Activated naive CD4-positive, alpha-beta T cell treated with anti-CD3 and anti-CD28 coated beads, Interleukin-2, amount 10 ng/mL, durations not matched to agents 7 days and 5 days (primary cell): ENCODE data around the gene RAB3C.

Experiments used
- CTCF ChIA-PET: fragments of 350-600 bp; sonication (Branson Sonifier 250); formaldehyde crosslinking; loops from one replicate; lab custom pipeline; 2021; ENCODE audit warnings: antibody characterized with exemption; lab: Charles Lee
- DNase-seq: peaks from one replicate; pipeline ENCODE4 v3.0.0-alpha.2; 2020
- H3K27ac Mint-ChIP-seq: one replicate; pipeline ENCODE4 v1.8.0; 2021; ENCODE audit warnings: mild to moderate bottlenecking, moderate library complexity, mixed read lengths
- H3K27me3 Mint-ChIP-seq: one replicate; pipeline ENCODE4 v1.8.0; 2021; ENCODE audit warnings: mild to moderate bottlenecking, mixed read lengths
- H3K36me3 Mint-ChIP-seq: one replicate; pipeline ENCODE4 v1.8.0; 2021; ENCODE audit warnings: mixed read lengths
- H3K4me1 Mint-ChIP-seq: one replicate; pipeline ENCODE4 v1.8.0; 2021; ENCODE audit warnings: mixed read lengths
- H3K4me3 Mint-ChIP-seq: one replicate; pipeline ENCODE4 v1.8.0; 2021; ENCODE audit warnings: mild to moderate bottlenecking, moderate library complexity, mixed read lengths
- H3K9me3 Mint-ChIP-seq: one replicate; pipeline ENCODE4 v1.8.0; 2021; ENCODE audit warnings: mixed read lengths

The RAB3C gene

DNA sequence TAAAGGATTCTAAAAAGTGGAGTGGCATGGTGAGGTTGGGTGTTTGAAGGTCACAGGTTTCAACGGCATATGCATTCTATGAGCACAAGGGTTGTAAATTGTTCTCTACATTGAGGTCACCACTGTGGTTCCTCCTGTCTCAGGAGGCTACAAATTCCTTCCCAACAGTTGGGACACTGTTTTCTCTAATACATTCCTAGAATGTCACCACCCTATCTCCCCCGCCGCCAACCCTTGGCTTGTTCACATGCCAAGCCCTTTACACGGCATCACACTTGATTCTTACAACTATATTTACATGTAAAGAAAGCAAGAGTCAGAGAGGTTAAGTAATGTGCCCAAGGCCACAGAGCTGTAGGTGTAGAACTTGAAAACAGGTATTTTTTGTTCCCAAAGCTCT, 315.1 kb downstream of the RAB3C start:
- H3K27ac Mint-ChIP-seq, result no peak overlapping the region
- no peaks in the 10 kb centered on the region for H3K9me3 Mint-ChIP-seq
- peaks cover 4% of the 10 kb centered on the region for H3K27me3 Mint-ChIP-seq
- no peaks in the 10 kb centered on the region for H3K4me1 Mint-ChIP-seq
- CTCF ChIA-PET, result no interaction called here
- no peaks in the 10 kb centered on the region for H3K36me3 Mint-ChIP-seq
- no peak overlapping the region for H3K4me3 Mint-ChIP-seq
- no peak for DNase-seq

DNA sequence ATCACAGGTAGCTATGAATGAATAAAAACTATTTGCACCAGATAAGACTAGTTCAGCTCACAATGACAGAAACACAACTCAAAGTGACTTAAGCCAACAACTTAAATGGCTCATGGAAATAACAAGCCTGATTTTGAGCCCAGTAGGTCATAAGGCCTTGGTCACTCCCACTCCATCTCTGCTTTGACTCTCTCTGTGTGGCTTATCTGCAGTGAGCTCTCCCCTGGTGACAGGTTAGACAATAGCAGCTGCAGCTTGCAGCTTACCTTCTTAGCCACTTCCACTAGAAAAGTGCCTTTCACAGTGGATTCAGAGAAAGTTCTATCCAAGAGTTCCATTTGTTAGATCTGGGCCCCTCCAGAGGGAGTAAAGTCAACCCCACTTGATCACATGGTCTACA, 315.7 kb downstream of the RAB3C start:
- CTCF ChIA-PET, result no interaction called here
- Mint-ChIP-seq H3K36me3 (no peaks in the 10 kb centered on the region), H3K27me3 (no peaks in the 10 kb centered on the region), H3K9me3 (no peaks in the 10 kb centered on the region), H3K4me1 (no peaks in the 10 kb centered on the region), H3K27ac (no peak overlapping the region), H3K4me3 (no peak overlapping the region)
- DNase-seq, result no peak

DNA sequence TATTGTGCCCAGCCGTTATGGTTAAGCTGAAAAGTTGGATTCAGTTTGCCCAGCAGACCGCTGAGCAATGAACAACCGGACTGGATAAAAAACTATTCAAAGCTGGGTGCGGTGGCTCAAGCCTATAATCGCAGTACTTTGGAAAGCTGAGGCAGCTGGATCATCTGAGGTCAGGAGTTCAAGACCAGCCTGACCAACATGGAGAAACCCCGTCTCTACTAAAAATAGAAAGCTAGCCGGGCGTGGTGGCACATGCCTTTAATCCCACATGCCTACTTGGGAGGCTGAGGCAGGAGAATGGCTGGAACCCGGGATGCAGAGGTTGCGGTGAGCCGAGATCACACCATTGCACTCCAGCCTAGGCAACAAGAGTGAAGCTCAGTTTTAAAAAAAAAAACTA, 318.4 kb downstream of the RAB3C start:
- no peaks in the 10 kb centered on the region for H3K4me1 Mint-ChIP-seq
- no peak overlapping the region for H3K4me3 Mint-ChIP-seq
- no peak overlapping the region for H3K27ac Mint-ChIP-seq
- H3K36me3 Mint-ChIP-seq, result no peaks in the 10 kb centered on the region
- CTCF ChIA-PET, result interaction anchor here (0.9 to 1.5 kb wide), 2 partner anchors 8 to 15 kb away, joined by 3 to 4 read pairs; no protein-coding TSS in a partner anchor
- peaks cover 4% of the 10 kb centered on the region for H3K27me3 Mint-ChIP-seq
- no peak for DNase-seq
- no peaks in the 10 kb centered on the region for H3K9me3 Mint-ChIP-seq

DNA sequence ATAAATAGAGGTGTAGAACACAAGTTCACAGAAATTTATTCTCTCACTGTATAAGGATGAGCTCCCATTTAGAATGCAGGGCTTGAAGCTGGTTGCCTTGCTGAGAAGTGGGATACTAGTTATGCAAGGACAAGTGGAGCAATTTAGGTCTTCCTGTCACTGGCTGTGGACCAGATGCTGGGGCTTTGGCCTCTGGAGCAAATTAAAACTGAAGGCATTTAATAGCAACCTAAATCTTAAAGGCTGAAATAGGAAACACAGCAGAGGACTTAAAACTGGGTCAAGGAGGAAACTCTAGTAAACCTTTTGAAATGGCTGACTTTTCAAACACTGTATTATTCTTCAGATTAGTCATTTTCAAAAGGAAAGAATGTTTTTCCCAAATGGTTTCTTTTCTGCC, 319.4 kb downstream of the RAB3C start:
- CTCF ChIA-PET, result interaction anchor here (0.7 to 1.5 kb wide), 3 partner anchors 9 to 132 kb away, joined by 3 to 4 read pairs (median 3); no protein-coding TSS in a partner anchor
- H3K9me3 Mint-ChIP-seq, result no peaks in the 10 kb centered on the region
- no peaks in the 10 kb centered on the region for H3K36me3 Mint-ChIP-seq

DNA sequence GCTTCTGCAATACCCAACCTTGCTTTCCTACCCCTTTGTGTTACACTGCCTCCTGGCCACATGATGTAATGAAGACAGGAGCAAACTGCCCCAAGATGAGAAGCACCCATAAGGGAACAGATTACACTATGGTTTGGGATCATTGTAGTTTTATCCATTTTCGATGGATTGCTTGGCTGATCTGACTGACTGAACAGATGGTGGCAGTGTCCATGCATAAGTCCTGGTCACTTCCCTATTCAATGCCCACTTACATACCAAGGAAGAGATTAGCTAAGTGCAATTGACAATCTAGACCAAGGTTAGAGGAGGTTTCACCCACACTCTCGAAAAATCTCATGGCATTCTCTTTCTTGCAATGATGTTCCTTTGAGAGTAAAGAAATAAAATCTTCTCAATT, 319.9 kb downstream of the RAB3C start:
- Mint-ChIP-seq H3K4me3 (no peak overlapping the region), H3K9me3 (no peaks in the 10 kb centered on the region), H3K36me3 (no peaks in the 10 kb centered on the region), H3K27me3 (peaks cover 4% of the 10 kb centered on the region), H3K4me1 (no peaks in the 10 kb centered on the region), H3K27ac (no peak overlapping the region)
- no peak for DNase-seq
- CTCF ChIA-PET, result interaction anchor here (0.7 kb wide), 1 partner anchor 132 kb away, joined by 3 read pairs; no protein-coding TSS in a partner anchor

More for the DNA sequence above, 319.4 kb downstream of the RAB3C start:
- Mint-ChIP-seq H3K4me1 (no peaks in the 10 kb centered on the region), H3K27ac (no peak overlapping the region), H3K27me3 (peaks cover 4% of the 10 kb centered on the region), H3K4me3 (no peak overlapping the region)
- no peak for DNase-seq

DNA sequence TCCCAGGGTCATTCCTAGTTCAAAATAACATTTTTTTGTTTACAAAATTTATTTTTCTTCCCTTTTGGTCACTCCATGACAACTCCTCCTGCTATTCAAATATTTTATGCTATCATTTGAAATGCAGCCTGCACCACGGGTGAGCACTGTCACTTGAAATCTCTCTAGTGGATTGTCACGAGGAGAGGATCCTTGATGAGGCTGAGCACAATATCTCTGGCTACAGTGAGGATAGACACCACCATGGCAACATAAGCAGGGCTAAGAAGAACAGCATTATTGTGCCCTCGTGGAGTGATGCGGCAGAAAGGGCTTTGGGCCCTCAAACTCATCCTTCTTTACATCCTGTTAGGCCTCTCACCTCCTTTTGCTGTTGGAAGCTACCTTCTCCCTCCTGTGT, 321.9 kb downstream of the RAB3C start:
- CTCF ChIA-PET, result no interaction called here
- Mint-ChIP-seq H3K9me3 (no peaks in the 10 kb centered on the region), H3K4me1 (no peaks in the 10 kb centered on the region), H3K4me3 (no peak overlapping the region), H3K36me3 (no peaks in the 10 kb centered on the region), H3K27ac (no peak overlapping the region), H3K27me3 (peaks cover 4% of the 10 kb centered on the region)
- no peak for DNase-seq

DNA sequence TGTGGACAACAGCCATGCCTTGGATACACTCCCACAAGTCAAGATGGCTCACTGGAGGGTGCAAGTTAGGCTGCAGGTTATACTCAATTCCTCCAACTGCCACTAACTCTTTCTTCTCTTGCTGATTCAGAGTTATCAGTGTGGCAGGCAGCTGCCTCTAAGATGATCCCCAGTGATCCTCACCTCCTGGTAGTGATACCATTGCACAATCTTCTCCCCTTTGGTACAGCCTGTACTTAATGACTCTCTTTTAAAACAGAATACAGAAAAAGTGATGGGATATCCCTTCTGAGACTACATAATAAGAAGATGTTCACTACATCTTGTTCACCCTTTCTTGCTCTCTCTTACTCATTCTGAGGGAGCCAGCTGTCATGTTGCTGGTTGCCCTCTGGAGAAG, 323.1 kb downstream of the RAB3C start:
- H3K4me3 Mint-ChIP-seq, result no peak overlapping the region
- DNase-seq, result no peak
- no peaks in the 10 kb centered on the region for H3K36me3 Mint-ChIP-seq
- H3K27ac Mint-ChIP-seq, result no peak overlapping the region
- H3K9me3 Mint-ChIP-seq, result peaks cover 2% of the 10 kb centered on the region
- CTCF ChIA-PET, result no interaction called here
- peaks cover 4% of the 10 kb centered on the region for H3K27me3 Mint-ChIP-seq
- H3K4me1 Mint-ChIP-seq, result no peaks in the 10 kb centered on the region
